Neural cell (in vitro differentiated cells): ENCODE data around the gene MRPL36.

Source experiments
- CTCF ChIP-seq: fragments of 450-650 bp; IDR thresholded peaks from 2 replicates; pipeline ENCODE4 v1.5.1; 2014; ENCODE audit warnings: antibody characterized with exemption, mild to moderate bottlenecking, moderate library complexity; ENCODE audit not compliant: poor library complexity, severe bottlenecking
- EZH2 ChIP-seq: fragments of 200-600, 300-800 bp; shearing (Covaris generic), sonication (generic); IDR thresholded peaks from 2 replicates; pipeline ENCODE4 v1.6.1; 2014; ENCODE audit warnings: antibody characterized with exemption, low read length, borderline replicate concordance, mild to moderate bottlenecking; ENCODE audit not compliant: insufficient read depth, poor library complexity, severe bottlenecking
- MXI1 ChIP-seq: fragments of 450-650 bp; conservative IDR thresholded peaks from 2 replicates; pipeline ENCODE4 v1.6.1; 2014; ENCODE audit warnings: antibody characterized with exemption, mild to moderate bottlenecking; ENCODE audit not compliant: poor library complexity, severe bottlenecking
- POLR2AphosphoS5 ChIP-seq: IDR thresholded peaks from 2 replicates; pipeline ENCODE4 v1.6.1; 2012
- RAD21 ChIP-seq: fragments of 450-650 bp; conservative IDR thresholded peaks from 2 replicates; pipeline ENCODE4 v1.6.1; 2014; ENCODE audit warnings: antibody characterized with exemption, mild to moderate bottlenecking, moderate library complexity
- REST ChIP-seq: IDR thresholded peaks from 2 replicates; pipeline ENCODE4 v1.6.1; 2012; ENCODE audit warnings: borderline replicate concordance
- SMC3 ChIP-seq: fragments of 450-650 bp; conservative IDR thresholded peaks from 2 replicates; pipeline ENCODE4 v1.6.1; 2014; ENCODE audit warnings: antibody characterized with exemption, mild to moderate bottlenecking, moderate library complexity; ENCODE audit not compliant: poor library complexity
- TAF1 ChIP-seq: IDR thresholded peaks from 2 replicates; pipeline ENCODE4 v1.6.1; 2012; ENCODE audit warnings: low read depth

GRCh38 chr5:1824109-1824821 is 24.6 kb upstream of the MRPL36 start:
- TF ChIP-seq CTCF = no peak
- no peak for TF ChIP-seq POLR2AphosphoS5
- no peak for TF ChIP-seq EZH2
- no peak for TF ChIP-seq REST
- TF ChIP-seq MXI1 = no peak
- TF ChIP-seq RAD21 = no peak
- no peak for TF ChIP-seq SMC3
- no peak for TF ChIP-seq TAF1
